Endothelial cell (in vitro differentiated cells): ENCODE results near the gene FARP1. TPM values are rescaled to one million over a fixed set of nuclear protein-coding genes. Genes with fewer than 3 reads are reported as not detected.
A peak's percentile ranks its signal among the peaks of the same experiment; 100 is the strongest.

Experiments
- DNase-seq: peaks from one replicate; pipeline ENCODE4 v3.0.0; 2021; ENCODE audit warnings: low spot score
- H3K27ac Mint-ChIP-seq: one replicate; pipeline ENCODE4 v1.8.0; 2021; ENCODE audit warnings: mixed read lengths, inconsistent platforms; ENCODE audit not compliant: unreplicated experiment
- H3K27me3 Mint-ChIP-seq: one replicate; pipeline ENCODE4 v1.8.0; 2021; ENCODE audit warnings: mild to moderate bottlenecking, moderate library complexity, mixed read lengths, inconsistent platforms; ENCODE audit not compliant: unreplicated experiment
- H3K36me3 Mint-ChIP-seq: one replicate; pipeline ENCODE4 v1.8.0; 2021; ENCODE audit warnings: mild to moderate bottlenecking, low read depth, mixed read lengths, inconsistent platforms; ENCODE audit not compliant: unreplicated experiment
- H3K4me1 Mint-ChIP-seq: one replicate; pipeline ENCODE4 v1.8.0; 2021; ENCODE audit warnings: mild to moderate bottlenecking, mixed read lengths, inconsistent platforms; ENCODE audit not compliant: unreplicated experiment
- H3K4me3 Mint-ChIP-seq: one replicate; pipeline ENCODE4 v1.8.0; 2021; ENCODE audit warnings: mild to moderate bottlenecking, mixed read lengths, inconsistent platforms; ENCODE audit not compliant: unreplicated experiment
- H3K9me3 Mint-ChIP-seq: one replicate; pipeline ENCODE4 v1.8.0; 2021; ENCODE audit warnings: mixed read lengths, inconsistent platforms; ENCODE audit not compliant: unreplicated experiment
- total RNA-seq: library from RNA; stranded (reverse); fragmentation: NEBNext Ultra II Directional; extraction: Animal tissue kit (Norgen Biotek cat#: 25700); gene quantifications from one replicate; pipeline ENCODE4 v1.2.1, GENCODE V29; 2021; ENCODE audit not compliant: unreplicated experiment
- TF ChIP-seq, protein P1 (sequence below): fragments of 200-600 bp; sonication (generic); IDR thresholded peaks from one replicate; pipeline ENCODE4 v1.5.0; 2021; ENCODE audit warnings: antibody characterized with exemption; ENCODE audit not compliant: unreplicated experiment

Gene FARP1
- total RNA-seq, 1 donor from 2014 or later = 167 TPM

DNA sequence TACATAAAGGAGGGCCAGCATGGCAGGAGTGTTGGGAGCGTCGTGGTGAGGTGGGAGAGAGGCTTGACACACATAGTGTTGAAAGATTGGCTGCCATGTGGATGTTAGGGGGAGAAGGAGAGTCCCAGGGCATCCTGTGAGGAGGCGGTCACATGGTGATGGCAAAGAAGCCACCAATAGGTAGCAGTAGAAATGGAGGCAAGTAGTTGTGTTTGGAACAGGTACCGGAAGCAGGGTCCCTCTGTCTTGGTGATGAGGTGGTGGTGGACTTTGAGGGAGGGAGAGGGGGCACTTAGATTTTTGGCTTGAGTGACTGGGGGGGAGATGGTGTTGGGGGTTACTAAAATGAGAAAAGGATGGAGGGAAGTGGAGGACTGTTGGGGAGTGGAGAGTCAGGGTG is 227.4 kb downstream of the FARP1 start:
- peaks cover 54% of the 10 kb centered on the region for H3K36me3 Mint-ChIP-seq
- H3K4me3 Mint-ChIP-seq = no peak overlapping the region
- H3K27ac Mint-ChIP-seq = no peak overlapping the region
- H3K27me3 Mint-ChIP-seq = peaks cover 10% of the 10 kb centered on the region
- TF ChIP-seq, protein P1, sequence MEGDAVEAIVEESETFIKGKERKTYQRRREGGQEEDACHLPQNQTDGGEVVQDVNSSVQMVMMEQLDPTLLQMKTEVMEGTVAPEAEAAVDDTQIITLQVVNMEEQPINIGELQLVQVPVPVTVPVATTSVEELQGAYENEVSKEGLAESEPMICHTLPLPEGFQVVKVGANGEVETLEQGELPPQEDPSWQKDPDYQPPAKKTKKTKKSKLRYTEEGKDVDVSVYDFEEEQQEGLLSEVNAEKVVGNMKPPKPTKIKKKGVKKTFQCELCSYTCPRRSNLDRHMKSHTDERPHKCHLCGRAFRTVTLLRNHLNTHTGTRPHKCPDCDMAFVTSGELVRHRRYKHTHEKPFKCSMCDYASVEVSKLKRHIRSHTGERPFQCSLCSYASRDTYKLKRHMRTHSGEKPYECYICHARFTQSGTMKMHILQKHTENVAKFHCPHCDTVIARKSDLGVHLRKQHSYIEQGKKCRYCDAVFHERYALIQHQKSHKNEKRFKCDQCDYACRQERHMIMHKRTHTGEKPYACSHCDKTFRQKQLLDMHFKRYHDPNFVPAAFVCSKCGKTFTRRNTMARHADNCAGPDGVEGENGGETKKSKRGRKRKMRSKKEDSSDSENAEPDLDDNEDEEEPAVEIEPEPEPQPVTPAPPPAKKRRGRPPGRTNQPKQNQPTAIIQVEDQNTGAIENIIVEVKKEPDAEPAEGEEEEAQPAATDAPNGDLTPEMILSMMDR = no peak
- no peaks in the 10 kb centered on the region for H3K9me3 Mint-ChIP-seq
- peaks cover 32% of the 10 kb centered on the region for H3K4me1 Mint-ChIP-seq
- no peak for DNase-seq

DNA sequence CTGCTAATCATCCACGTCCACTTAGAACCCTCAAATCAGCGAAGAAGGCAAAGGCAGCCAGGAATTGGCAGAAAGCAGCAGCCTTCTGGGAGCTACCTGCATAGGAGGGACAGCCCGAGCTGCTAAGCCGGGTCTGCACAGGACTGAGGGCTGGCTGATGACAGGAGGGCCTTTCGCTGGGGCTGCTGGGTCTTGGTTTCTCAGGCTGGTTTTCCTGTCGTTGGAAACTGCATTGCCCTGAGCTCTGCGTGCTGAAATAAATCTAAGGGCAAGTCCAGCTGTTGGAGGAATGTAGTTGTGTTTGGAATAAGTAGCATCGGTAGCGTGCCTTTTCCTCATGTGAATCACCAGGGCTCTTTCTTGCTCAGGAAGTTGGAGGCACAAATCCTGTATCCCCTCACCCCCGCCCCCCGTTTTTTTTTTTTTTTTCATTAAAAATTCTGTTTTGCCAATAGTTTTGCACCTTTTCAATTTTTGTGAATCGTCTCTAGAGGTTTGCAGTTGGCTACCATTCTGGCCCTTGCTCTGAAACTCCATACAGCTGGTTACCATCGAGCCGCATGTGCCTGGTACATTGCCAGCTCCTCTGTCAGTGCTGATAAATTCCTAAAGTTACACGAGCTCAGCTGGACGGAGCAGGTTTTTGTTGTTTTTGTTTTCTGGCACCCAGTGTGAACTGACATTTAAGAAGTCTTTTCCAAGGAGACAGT is 228.1 kb downstream of the FARP1 start:
- Mint-ChIP-seq H3K4me3 (no peak overlapping the region), H3K36me3 (peaks cover 54% of the 10 kb centered on the region), H3K9me3 (no peaks in the 10 kb centered on the region), H3K27me3 (peaks cover 10% of the 10 kb centered on the region), H3K27ac (no peak overlapping the region), H3K4me1 (peaks cover 26% of the 10 kb centered on the region)
- TF ChIP-seq, protein P1 = no peak
- DNase-seq = no peak

DNA sequence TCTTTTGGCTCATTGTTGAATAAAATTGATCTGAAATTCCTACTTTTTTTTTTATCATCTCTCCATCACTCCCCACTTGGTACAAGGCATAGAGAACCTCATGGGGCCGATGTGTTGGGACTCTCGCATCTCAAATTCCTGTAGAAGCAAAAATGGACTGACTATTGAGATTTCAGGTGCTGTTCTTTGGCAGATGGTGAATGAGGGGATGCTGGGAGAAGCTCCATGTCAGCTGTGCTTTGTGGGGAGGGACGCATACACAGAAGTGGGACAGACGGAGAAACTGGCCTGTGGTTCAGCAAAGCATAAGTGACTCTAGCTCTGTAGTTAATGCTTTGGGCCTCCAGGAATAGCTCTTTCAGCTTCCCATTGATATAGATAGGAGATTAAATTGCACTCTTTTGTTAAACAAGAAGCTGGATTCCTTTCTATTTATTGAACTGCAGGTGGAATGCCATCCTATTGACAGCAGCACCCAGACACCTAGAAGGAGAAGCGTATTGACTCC is 228.7 kb downstream of the FARP1 start:
- peaks cover 54% of the 10 kb centered on the region for H3K36me3 Mint-ChIP-seq
- no peak overlapping the region for H3K27ac Mint-ChIP-seq
- DNase-seq = no peak
- peaks cover 10% of the 10 kb centered on the region for H3K27me3 Mint-ChIP-seq
- no peaks in the 10 kb centered on the region for H3K9me3 Mint-ChIP-seq
- peaks cover 25% of the 10 kb centered on the region for H3K4me1 Mint-ChIP-seq
- H3K4me3 Mint-ChIP-seq = no peak overlapping the region
- TF ChIP-seq, protein P1 = no peak

DNA sequence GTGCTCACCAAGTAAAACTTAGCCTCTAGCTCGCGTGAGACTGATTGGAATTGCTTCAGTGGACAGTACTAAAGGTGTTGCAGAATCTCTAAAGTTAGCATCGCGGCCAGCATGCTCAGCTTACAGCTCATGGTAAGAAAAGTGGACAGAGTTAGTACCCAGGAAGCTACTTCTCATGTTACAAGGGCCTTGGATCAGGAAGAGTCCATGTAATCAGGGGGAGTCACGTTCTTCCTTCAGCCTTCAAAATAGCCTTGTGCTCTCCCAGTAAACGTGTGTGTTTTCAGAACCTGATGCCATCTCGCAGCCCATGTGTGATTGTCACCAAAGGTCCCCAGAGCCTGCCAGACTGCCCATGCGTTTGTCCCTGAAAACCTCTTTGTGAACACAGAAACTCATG is 230.0 kb downstream of the FARP1 start:
- peaks cover 10% of the 10 kb centered on the region for H3K27me3 Mint-ChIP-seq
- peaks cover 54% of the 10 kb centered on the region for H3K36me3 Mint-ChIP-seq
- DNase-seq = no peak
- H3K4me1 Mint-ChIP-seq = peaks cover 25% of the 10 kb centered on the region
- TF ChIP-seq, protein P1 = no peak
- no peak overlapping the region for H3K4me3 Mint-ChIP-seq
- no peaks in the 10 kb centered on the region for H3K9me3 Mint-ChIP-seq
- no peak overlapping the region for H3K27ac Mint-ChIP-seq

DNA sequence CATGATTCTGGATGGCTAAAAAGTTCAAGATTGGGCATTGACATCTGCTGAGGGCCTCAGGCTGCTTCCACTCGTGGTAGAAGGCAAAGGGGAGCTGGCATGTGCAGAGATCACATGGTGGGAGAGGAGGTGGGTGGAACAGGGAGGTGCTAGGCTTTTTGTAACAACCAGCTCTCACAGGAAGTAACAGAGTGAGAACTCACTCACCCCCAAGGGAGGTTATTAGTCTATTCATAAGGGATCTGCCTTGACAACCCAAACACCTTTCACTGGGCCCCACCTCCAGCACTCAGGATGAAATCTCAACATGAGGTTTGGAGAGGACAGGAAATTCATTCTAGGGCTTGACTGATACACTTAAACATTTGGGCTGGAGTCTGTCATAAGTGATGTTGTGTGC is 231.9 kb downstream of the FARP1 start:
- TF ChIP-seq, protein P1 = no peak
- H3K27ac Mint-ChIP-seq = no peak overlapping the region
- H3K36me3 Mint-ChIP-seq = peaks cover 45% of the 10 kb centered on the region
- H3K27me3 Mint-ChIP-seq = peaks cover 9% of the 10 kb centered on the region
- H3K4me3 Mint-ChIP-seq = peak overlapping the region; percentile 23
- H3K4me1 Mint-ChIP-seq = peaks cover 25% of the 10 kb centered on the region
- no peaks in the 10 kb centered on the region for H3K9me3 Mint-ChIP-seq
- DNase-seq = no peak
